PC-9 (cell line): Measurements from ENCODE around the gene SLC35F6.

ENCODE experiments used
- EZH2 ChIP-seq: fragments of 200-600 bp; sonication (generic); IDR thresholded peaks from 2 replicates; pipeline ENCODE4 v1.8.0; 2017; ENCODE audit warnings: antibody characterized with exemption, low read depth
- TF ChIP-seq, protein P1 (sequence below): fragments of 200-600 bp; sonication (generic); conservative IDR thresholded peaks from 2 replicates; pipeline ENCODE4 v1.6.1; 2017; ENCODE audit warnings: mixed run types, antibody characterized with exemption, mild to moderate bottlenecking, moderate library complexity

DNA sequence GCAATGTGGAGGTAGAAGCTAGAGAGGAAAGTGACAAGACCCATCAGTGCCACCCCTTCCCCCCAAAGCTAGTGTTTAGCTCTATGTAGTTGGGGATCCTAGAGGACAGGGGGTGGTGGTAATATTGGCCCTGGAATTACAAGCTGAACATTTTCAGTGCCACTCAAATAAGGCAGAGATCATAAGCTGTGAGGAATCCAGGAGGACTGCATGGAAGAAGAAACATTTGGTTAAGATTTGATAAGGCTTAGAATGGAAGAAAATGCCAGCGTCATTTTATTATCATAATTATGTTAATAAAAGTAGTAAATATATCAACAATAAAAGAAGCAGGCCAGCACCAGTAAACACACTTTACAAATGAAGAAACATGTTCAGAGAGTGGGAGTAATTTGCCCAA, 37.9 kb upstream of the SLC35F6 start:
- TF ChIP-seq, protein P1, sequence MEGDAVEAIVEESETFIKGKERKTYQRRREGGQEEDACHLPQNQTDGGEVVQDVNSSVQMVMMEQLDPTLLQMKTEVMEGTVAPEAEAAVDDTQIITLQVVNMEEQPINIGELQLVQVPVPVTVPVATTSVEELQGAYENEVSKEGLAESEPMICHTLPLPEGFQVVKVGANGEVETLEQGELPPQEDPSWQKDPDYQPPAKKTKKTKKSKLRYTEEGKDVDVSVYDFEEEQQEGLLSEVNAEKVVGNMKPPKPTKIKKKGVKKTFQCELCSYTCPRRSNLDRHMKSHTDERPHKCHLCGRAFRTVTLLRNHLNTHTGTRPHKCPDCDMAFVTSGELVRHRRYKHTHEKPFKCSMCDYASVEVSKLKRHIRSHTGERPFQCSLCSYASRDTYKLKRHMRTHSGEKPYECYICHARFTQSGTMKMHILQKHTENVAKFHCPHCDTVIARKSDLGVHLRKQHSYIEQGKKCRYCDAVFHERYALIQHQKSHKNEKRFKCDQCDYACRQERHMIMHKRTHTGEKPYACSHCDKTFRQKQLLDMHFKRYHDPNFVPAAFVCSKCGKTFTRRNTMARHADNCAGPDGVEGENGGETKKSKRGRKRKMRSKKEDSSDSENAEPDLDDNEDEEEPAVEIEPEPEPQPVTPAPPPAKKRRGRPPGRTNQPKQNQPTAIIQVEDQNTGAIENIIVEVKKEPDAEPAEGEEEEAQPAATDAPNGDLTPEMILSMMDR, result no peak
- no peak for TF ChIP-seq EZH2
